ENCODE data around the gene KIRREL3. TPM values are rescaled to one million over a fixed set of nuclear protein-coding genes. Genes with fewer than 3 reads are reported as not detected.

Gene KIRREL3
- total RNA-seq, 4 donors from 2014 or later, result 0.82 to 15.7 (median 1.4) TPM; not detected in 1

GRCh38 chr11:126394036-126394435, 606.5 kb downstream of the KIRREL3 start:
- H3K27ac ChIP-seq, result no peak overlapping the region
- in situ Hi-C loops (cut with MboI; ENCODE audit: low pct_ligation_motif_present in 1 of 4, low pct_unique_long_range_greater_than_20kb in 1 of 4, low sequenced_read_pairs in 3 of 4), result no loop called here
- intact Hi-C loops (cut with DNase I; ENCODE audit: low total_unique reads), result no loop called here
- no peak for DNase-seq
- H3K9me3 ChIP-seq, result no peaks in the 10 kb centered on the region
- 83 to 93% methylated on average over 1 to 3 of the region's 3 CpGs for WGBS, 2 donors (ENCODE audit: low coverage in 1 of 2)
- no peaks in the 10 kb centered on the region for H3K27me3 ChIP-seq
- H3K4me3 ChIP-seq, result no peak overlapping the region
- no peaks in the 10 kb centered on the region for H3K36me3 ChIP-seq
- peaks cover 0 to 19% (median 6%) of the 10 kb centered on the region in 4 donors for H3K4me1 ChIP-seq
- TF ChIP-seq POLR2AphosphoS5 (IDR thresholded peaks at IDR 0.05) (no peak), EP300 (IDR thresholded peaks at IDR 0.05; ENCODE audit: low read depth) (no peak), POLR2A (IDR thresholded peaks at IDR 0.05) (no peak), CTCF (IDR thresholded peaks at IDR 0.05) (no peak)

- in situ Hi-C loops (cut with MboI; ENCODE audit: low pct_ligation_motif_present in 1 of 4, low pct_unique_long_range_greater_than_20kb in 1 of 4, low sequenced_read_pairs in 3 of 4) (no loop called here), intact Hi-C loops (cut with DNase I; ENCODE audit: low total_unique reads) (no loop called here)
- peak overlapping the region in 1 of 4 donors; percentile 2 for H3K27ac ChIP-seq
- TF ChIP-seq POLR2AphosphoS5 (IDR thresholded peaks at IDR 0.05), result no peak
- no peak for TF ChIP-seq CTCF (IDR thresholded peaks at IDR 0.05)
- TF ChIP-seq POLR2A (IDR thresholded peaks at IDR 0.05), result no peak
- no peak for TF ChIP-seq EP300 (IDR thresholded peaks at IDR 0.05; ENCODE audit: low read depth)
- H3K27me3 ChIP-seq, result no peaks in the 10 kb centered on the region
- no peak overlapping the region for H3K4me3 ChIP-seq
- peaks cover 0 to 19% (median 6%) of the 10 kb centered on the region in 4 donors for H3K4me1 ChIP-seq
- DNase-seq, result no peak
- H3K36me3 ChIP-seq, result no peaks in the 10 kb centered on the region
- no peaks in the 10 kb centered on the region for H3K9me3 ChIP-seq
- 80 to 92% methylated on average over 3 to 5 of the region's 5 CpGs for WGBS, 2 donors (ENCODE audit: low coverage in 1 of 2)
Observed at GRCh38 chr11:126393143-126393542, 607.4 kb downstream of the KIRREL3 start.

GRCh38 chr11:126392633-126393013, 607.9 kb downstream of the KIRREL3 start:
- no peak for TF ChIP-seq CTCF (IDR thresholded peaks at IDR 0.05)
- no peak for TF ChIP-seq EP300 (IDR thresholded peaks at IDR 0.05; ENCODE audit: low read depth)
- no peak for TF ChIP-seq POLR2AphosphoS5 (IDR thresholded peaks at IDR 0.05)
- no peak for TF ChIP-seq POLR2A (IDR thresholded peaks at IDR 0.05)
- in situ Hi-C loops (cut with MboI; ENCODE audit: low pct_ligation_motif_present in 1 of 4, low pct_unique_long_range_greater_than_20kb in 1 of 4, low sequenced_read_pairs in 3 of 4), result no loop called here

GRCh38 chr11:126391970-126392632, 608.5 kb downstream of the KIRREL3 start:
- in situ Hi-C loops (cut with MboI; ENCODE audit: low pct_ligation_motif_present in 1 of 4, low pct_unique_long_range_greater_than_20kb in 1 of 4, low sequenced_read_pairs in 3 of 4) (no loop called here), intact Hi-C loops (cut with DNase I; ENCODE audit: low total_unique reads) (no loop called here)
- DNase-seq, result no peak
- Histone ChIP-seq H3K27me3 (no peaks in the 10 kb centered on the region), H3K4me3 (no peak overlapping the region), H3K27ac (peak overlapping the region in 3 of 4 donors; percentile 2 to 58 (median 13)), H3K36me3 (no peaks in the 10 kb centered on the region), H3K9me3 (no peaks in the 10 kb centered on the region), H3K4me1 (peaks cover 0 to 22% (median 7%) of the 10 kb centered on the region in 4 donors)
- WGBS, 2 donors (ENCODE audit: low coverage in 1 of 2), result 60 to 64% methylated on average over 1 to 8 of the region's 8 CpGs
- TF ChIP-seq CTCF (IDR thresholded peaks at IDR 0.05) (no peak), EP300 (IDR thresholded peaks at IDR 0.05; ENCODE audit: low read depth) (no peak), POLR2AphosphoS5 (IDR thresholded peaks at IDR 0.05) (no peak), POLR2A (IDR thresholded peaks at IDR 0.05) (no peak)

More at GRCh38 chr11:126392633-126393013, 607.9 kb downstream of the KIRREL3 start:
- WGBS, 2 donors (ENCODE audit: low coverage in 1 of 2), result 64% methylated on average over 4 of the region's 4 CpGs; no CpG with 5 or more reads in 1 of the 2 donors
- intact Hi-C loops (cut with DNase I; ENCODE audit: low total_unique reads), result no loop called here
- H3K36me3 ChIP-seq, result no peaks in the 10 kb centered on the region
- H3K27ac ChIP-seq, result peak overlapping the region in 2 of 4 donors; percentile 2 to 13
- H3K9me3 ChIP-seq, result no peaks in the 10 kb centered on the region
- H3K4me1 ChIP-seq, result peaks cover 0 to 22% (median 6%) of the 10 kb centered on the region in 4 donors
- no peak overlapping the region for H3K4me3 ChIP-seq
- no peak for DNase-seq
- no peaks in the 10 kb centered on the region for H3K27me3 ChIP-seq
